Stimulated activated CD4-positive, alpha-beta T cell treated with anti-CD3 and anti-CD28 coated beads, Interleukin-1b, Interleukin-23, amount 100 ng/mL, for 24 hours (primary cell): ENCODE results near the gene TTC38.
A peak's percentile ranks its signal among the peaks of the same experiment; 100 is the strongest.
"Not testable (repeated sequence)": the region's sequence is repeated elsewhere in the genome, so short reads cannot be mapped to it uniquely, and the experiment has no call there.

ENCODE experiments used
- DNase-seq, 4 experiments: peaks; one replicate each; pipeline ENCODE4 v3.0.0-alpha.2; 2020; ENCODE audit warnings: low read depth in 4 of 4, low spot score in 1 of 4

TTC38 gene

DNA sequence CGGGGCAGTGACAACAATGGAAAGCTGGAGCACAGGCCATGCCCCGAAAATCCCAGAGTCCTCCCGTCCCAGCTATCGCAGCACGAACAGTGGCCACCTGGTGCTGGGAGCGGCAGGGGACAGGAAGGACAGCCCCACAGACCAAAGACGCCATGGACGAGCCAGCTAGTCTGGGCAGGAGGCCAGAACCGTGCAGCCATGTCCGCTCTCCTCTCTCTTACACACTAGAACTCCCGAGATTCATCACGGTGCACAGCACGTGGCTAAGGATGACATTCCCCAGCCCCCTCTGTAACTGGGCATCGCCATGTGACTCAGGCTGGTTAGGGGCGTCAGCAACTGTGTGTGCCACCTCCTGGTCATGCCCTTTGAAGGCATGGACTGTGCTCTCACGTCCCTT is 22.3 kb upstream of the TTC38 start:
- DNase-seq: no peak

- DNase-seq: no peak
These were observed 21.6 kb upstream of the TTC38 start for GRCh38 chr22:46246178-46246577.

GRCh38 chr22:46247443-46247975 is 20.3 kb upstream of the TTC38 start:
- DNase-seq: no peak

GRCh38 chr22:46250035-46250782 is 17.6 kb upstream of the TTC38 start, which contains the start of gene CDPF1:
CDPF1 (minus strand) TSS chr22:46250293; CDS start chr22:46248284, 2,009 bp downstream.
- DNase-seq: peak; percentile 77 to 90 (median 84)

GRCh38 chr22:46250783-46251125 is 17.1 kb upstream of the TTC38 start:
- DNase-seq: no peak

GRCh38 chr22:46251266-46251665 is 16.5 kb upstream of the TTC38 start:
- no peak for DNase-seq

- no peak for DNase-seq
These were observed 15.9 kb upstream of the TTC38 start for GRCh38 chr22:46251816-46252380.

DNA sequence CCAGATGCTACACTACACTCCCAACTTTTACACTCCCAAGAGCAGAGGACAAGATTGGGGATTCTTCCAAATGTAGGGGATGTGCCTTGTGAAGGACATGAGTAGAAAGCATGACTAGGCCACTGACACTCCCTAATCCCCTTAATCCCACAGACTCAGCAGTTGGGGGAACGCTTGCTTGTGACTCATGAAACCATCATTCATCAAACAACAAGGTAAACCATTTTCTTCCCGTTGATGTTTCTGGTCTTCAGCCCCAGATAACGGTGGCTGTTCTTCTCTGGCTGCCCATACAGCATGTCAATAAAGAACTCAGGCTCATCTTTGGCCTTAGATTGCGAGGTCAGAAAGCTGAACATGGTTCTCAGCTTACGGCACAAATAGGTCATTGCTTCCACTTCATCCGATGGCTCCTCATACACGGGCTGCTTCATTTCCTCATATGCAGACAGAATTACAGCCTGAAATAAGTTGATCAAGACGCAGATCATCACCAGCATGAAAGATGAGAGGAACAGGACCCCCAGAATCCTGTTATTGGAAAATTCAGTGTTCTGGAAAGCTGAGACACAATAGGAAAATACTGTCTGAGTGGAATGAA is 11.3 kb upstream of the TTC38 start:
- no peak for DNase-seq

DNA sequence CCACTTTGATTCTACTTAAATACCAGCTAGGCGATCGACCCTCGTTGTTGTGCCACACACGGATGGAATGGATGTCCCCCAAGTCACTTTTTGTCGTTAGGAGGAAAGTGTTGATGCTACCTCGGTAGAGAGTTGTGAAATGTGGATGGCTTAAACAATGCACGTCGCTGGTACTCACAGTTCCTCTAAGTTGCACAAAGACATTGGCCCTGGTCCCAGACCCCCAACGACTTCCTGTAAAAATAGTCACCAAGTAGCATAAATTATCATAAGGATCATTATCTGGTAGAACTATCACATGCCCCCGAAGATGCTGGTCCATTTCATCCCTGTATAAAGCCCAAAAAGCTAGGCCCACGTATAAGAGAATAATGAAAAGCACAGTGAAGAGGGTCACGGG is 8.4 kb upstream of the TTC38 start:
- DNase-seq: no peak

GRCh38 chr22:46260038-46260437 is 7.8 kb upstream of the TTC38 start:
- DNase-seq: no peak

DNA sequence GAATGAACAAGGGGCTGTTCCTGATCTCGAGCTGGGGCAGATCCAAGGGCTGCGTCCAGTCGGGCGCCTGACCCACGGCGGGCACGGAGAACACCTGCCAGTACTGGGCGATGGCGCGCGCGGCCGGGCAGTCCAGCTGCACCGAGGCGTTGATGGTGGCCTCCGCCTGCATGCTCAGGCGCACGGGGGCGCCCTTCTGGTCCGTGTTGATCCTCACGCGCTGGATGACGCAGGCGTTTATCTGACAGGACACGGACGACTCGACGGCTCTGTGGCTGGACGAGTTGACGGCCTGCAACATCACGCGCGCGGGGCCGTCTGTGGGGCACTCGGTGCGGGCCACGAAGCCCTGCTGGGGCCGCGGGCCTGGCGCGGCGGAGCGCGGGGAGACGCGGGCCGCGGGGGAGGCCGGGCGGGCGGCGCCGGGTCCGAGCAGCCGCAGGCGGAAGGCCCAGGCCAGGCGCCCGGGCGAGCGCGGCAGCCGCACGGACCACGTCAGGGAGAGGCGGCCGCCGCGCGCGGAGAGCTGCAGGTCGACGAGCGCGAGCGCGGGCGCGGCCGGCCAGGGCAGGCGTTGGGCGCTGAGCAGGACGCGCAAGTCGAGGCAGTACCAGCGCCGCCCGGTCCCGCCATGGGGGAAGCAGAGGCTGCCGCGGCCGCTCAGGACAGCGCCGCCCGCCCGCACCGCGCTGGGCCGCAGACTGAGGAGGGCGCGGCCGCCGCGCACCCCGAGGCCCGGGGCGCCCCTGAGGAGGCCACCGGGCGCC is 5.2 kb upstream of the TTC38 start:
- peak in 1 of 4 experiments; percentile 36 for DNase-seq

DNA sequence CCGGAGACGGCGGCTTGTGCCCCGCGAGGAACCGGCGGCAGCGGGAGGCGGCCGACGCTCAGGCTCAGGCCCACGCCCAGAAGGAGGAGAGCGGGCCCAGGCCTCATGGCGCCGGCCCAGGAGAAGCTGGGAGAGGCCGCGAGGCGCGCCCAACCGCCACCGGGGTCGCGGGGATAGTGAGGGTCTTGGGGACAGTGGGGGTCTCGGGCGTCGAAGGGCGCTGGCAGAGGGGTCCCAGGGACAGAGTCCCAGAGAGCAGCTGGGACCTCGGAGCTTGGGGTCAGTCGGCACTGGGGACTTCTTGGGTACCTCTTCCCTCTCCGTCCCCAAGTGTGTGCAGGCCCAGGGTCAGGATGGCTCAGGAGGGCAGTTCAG is 4.6 kb upstream of the TTC38 start, which contains the start of gene PKDREJ:
TSS of gene PKDREJ (minus strand) at position 128 of the 375 bp plus-strand sequence. CDS start at position 107, 21 bp downstream.
- no peak for DNase-seq

DNA sequence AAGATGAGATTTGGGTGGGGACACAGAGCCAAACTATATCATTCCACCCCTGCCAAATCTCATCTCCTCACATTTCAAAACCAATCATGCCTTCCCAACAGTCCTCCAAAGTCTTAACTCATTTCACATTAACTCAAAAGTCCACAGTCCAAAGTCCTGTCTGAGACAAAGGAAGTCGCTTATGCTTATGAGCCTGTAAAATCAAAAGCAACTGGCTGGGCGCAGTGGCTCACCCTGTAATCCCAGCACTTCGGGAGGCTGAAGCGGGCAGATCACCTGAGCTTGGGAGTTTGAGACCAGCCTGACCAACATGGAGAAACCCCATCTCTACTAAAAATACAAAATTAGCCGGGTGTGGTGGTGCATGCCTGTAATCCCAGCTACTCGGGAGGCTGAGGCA is 3.3 kb upstream of the TTC38 start:
- not testable (repeated sequence) for DNase-seq

- not testable (repeated sequence) for DNase-seq
These were observed 2.2 kb upstream of the TTC38 start for GRCh38 chr22:46265627-46266026.

DNA sequence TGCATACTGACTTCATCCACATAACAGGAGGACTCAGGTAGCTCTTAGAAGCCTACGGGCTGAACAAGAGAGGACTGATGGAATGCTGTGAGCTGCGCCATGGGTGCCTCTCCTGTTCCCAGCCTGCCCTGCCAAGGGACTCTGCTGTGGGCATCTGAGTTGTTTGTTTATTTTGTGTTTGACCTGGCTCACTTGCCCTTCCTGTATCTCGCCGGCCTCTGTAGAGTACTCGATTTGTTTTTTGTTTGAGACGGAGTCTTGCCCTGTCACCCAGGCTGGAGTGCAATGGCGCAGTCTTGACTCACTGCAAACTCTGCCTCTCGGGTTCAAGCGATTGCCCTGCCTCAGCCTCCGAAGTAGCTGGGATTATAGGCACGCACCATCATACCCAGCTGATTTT is 1.8 kb downstream of the TTC38 start:
- DNase-seq: no peak

GRCh38 chr22:46272196-46272595 is 4.4 kb downstream of the TTC38 start:
- no peak for DNase-seq

GRCh38 chr22:46272762-46273431 is 5.1 kb downstream of the TTC38 start:
- DNase-seq: no peak

DNA sequence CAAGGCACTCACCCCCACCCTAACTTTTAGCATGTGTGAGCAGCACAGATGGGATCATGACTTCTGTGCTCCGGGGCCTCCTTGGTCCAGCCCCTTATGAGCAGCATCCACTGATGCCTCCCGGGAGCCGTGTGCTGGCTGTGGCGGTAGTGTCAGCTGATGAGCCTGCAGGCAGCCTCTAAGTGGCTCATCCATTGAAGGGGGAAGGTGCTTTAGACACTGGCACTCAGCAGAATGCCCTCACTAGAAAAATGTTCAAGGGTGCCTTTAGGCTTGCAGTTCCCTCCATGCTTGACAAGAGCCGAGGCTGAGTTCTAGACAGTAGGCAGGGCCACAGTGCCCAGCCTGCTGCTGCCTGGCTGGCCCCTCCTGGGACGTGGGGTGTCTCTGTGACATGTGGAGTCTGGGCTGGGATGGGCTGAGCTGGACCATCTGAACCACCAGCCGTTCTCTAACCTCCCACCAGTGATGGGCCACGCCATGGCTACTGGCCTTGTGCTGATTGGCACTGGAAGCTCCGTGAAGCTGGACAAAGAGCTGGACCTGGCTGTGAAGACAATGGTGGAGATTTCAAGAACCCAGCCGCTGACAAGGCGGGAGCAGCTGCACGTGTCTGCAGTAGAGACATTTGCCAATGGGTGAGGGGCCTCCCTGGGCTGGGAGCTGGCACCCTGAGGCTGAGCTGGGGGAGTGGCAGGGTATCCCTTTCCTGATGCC is 5.8 kb downstream of the TTC38 start:
- no peak for DNase-seq

DNA sequence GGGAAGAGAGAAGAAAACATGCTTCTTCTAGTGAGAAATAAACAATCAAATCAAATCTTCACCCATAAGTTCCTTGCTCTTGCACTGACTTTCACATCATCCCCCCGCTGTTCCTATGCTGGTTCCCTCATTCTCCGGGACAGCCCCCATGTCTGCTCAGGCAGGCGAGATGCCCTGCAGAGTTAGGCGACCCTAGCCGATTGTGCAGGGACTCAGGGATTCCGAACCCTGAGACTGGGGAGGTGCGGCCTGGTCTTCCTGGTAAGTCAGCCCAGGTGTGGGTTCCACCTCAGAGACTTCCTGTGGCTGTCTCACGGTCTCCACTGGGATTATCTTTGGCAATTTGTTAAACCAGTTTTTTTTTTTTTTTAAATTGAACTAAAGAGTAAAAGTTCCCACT is 6.6 kb downstream of the TTC38 start:
- no peak for DNase-seq

DNA sequence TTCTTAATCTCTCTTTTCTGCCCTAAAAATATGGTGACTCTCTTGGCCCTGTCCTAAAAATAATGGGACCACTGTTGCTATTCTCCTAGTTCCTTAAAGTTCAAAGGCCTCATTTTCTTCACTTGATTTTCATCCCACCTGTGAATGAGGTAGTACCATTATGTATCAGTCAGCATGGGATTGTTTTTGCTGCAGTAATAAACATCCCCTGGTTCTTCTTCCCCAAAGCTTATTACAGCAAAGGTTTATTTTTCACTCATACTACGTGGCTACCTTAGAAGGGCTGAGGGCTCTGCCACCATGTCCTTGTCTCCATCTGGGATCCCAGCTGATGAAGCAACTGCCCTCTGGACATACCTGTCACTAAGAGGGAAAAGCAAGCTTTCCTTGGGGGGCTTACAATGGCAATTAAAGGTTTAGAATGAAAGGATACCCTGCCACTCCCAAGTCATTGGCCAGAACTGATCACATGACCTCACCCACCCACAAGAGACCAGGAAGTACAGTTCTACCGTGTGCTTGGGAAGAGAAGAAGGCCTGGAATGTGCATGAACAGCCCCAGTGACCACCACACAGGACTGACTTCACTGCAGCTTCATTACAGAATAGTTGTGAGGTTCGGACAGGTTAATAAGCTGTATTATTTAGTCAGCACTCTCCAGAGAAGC is 7.8 kb downstream of the TTC38 start:
- DNase-seq: no peak
